Activated CD8-positive, alpha-beta memory T cell treated with anti-CD3 and anti-CD28 coated beads, Interleukin-2, amount 10 ng/mL, durations not matched to agents 7 days and 5 days (primary cell): Measurements from ENCODE around the gene DEPDC4. TPM values are rescaled to one million over a fixed set of nuclear protein-coding genes. Genes with fewer than 3 reads are reported as not detected.
"Not testable (repeated sequence)": the region's sequence is repeated elsewhere in the genome, so short reads cannot be mapped to it uniquely, and the experiment has no call there.

Experiments used
- ATAC-seq: fragments of 150-1000 bp; cut with Tn5 transposase; one replicate; pipeline ENCODE4 v1.10.0; 2021; ENCODE audit warnings: moderate library complexity
- CTCF ChIA-PET: fragments of 350-600 bp; sonication (Branson Sonifier 250); formaldehyde crosslinking; loops from one replicate; lab custom pipeline; 2021; ENCODE audit warnings: antibody characterized with exemption; lab: Charles Lee
- DNase-seq: peaks from one replicate; pipeline ENCODE4 v3.0.0-alpha.2; 2020
- H3K27ac Mint-ChIP-seq: one replicate; pipeline ENCODE4 v1.8.0; 2021; ENCODE audit warnings: mild to moderate bottlenecking, mixed read lengths
- H3K27me3 Mint-ChIP-seq: one replicate; pipeline ENCODE4 v1.8.0; 2021; ENCODE audit warnings: mixed read lengths
- H3K36me3 Mint-ChIP-seq: one replicate; pipeline ENCODE4 v1.8.0; 2021; ENCODE audit warnings: mild to moderate bottlenecking, mixed read lengths
- H3K4me1 Mint-ChIP-seq: one replicate; pipeline ENCODE4 v1.8.0; 2021; ENCODE audit warnings: mixed read lengths
- H3K4me3 Mint-ChIP-seq: one replicate; pipeline ENCODE4 v1.8.0; 2021; ENCODE audit warnings: mild to moderate bottlenecking, moderate library complexity, mixed read lengths
- H3K9me3 Mint-ChIP-seq: one replicate; pipeline ENCODE4 v1.8.0; 2022; ENCODE audit warnings: low read depth, mixed read lengths
- total RNA-seq, 2 experiments: library from RNA; stranded (reverse); gene quantifications; one replicate each; pipeline ENCODE4 v1.2.3, GENCODE V29; 2021

The DEPDC4 gene
- total RNA-seq, 2 experiments from 2014 or later = 1.5 to 2.5 TPM

GRCh38 chr12:100249941-100250340 lies 16.9 kb downstream of the DEPDC4 start:
- Mint-ChIP-seq H3K27me3 (no peaks in the 10 kb centered on the region), H3K9me3 (no peaks in the 10 kb centered on the region), H3K4me3 (no peak overlapping the region), H3K4me1 (no peaks in the 10 kb centered on the region), H3K27ac (no peak overlapping the region), H3K36me3 (no peaks in the 10 kb centered on the region)
- ATAC-seq (no peak), DNase-seq (no peak)
- CTCF ChIA-PET = no interaction called here

- Mint-ChIP-seq H3K4me3 (no peak overlapping the region), H3K27ac (no peak overlapping the region), H3K27me3 (no peaks in the 10 kb centered on the region), H3K4me1 (no peaks in the 10 kb centered on the region), H3K36me3 (no peaks in the 10 kb centered on the region), H3K9me3 (no peaks in the 10 kb centered on the region)
- CTCF ChIA-PET = interaction anchor here (1.1 kb wide), 1 partner anchor 14 kb away, joined by 3 read pairs; no protein-coding TSS in a partner anchor
- DNase-seq (no peak), ATAC-seq (no peak)
Measured at GRCh38 chr12:100248886-100249285, 18.0 kb downstream of the DEPDC4 start.

- ATAC-seq = no peak
- H3K27me3 Mint-ChIP-seq = no peaks in the 10 kb centered on the region
- no peak overlapping the region for H3K4me3 Mint-ChIP-seq
- DNase-seq = no peak
- H3K36me3 Mint-ChIP-seq = no peaks in the 10 kb centered on the region
- CTCF ChIA-PET = interaction anchor here (1.1 to 1.2 kb wide), 2 partner anchors 13 to 15 kb away, joined by 3 to 4 read pairs; no protein-coding TSS in a partner anchor
- no peak overlapping the region for H3K27ac Mint-ChIP-seq
- H3K9me3 Mint-ChIP-seq = no peaks in the 10 kb centered on the region
- no peaks in the 10 kb centered on the region for H3K4me1 Mint-ChIP-seq
Measured at GRCh38 chr12:100247765-100248164, 19.1 kb downstream of the DEPDC4 start.

- ATAC-seq (no peak), DNase-seq (no peak)
- CTCF ChIA-PET = no interaction called here
- Mint-ChIP-seq H3K9me3 (no peaks in the 10 kb centered on the region), H3K27me3 (no peaks in the 10 kb centered on the region), H3K36me3 (no peaks in the 10 kb centered on the region), H3K27ac (no peak overlapping the region), H3K4me3 (no peak overlapping the region), H3K4me1 (no peaks in the 10 kb centered on the region)
Measured at GRCh38 chr12:100243137-100243536, 23.7 kb downstream of the DEPDC4 start.

- no peaks in the 10 kb centered on the region for H3K4me1 Mint-ChIP-seq
- ATAC-seq (no peak), DNase-seq (no peak)
- H3K36me3 Mint-ChIP-seq = no peaks in the 10 kb centered on the region
- CTCF ChIA-PET = no interaction called here
- H3K4me3 Mint-ChIP-seq = no peak overlapping the region
- no peaks in the 10 kb centered on the region for H3K9me3 Mint-ChIP-seq
- no peaks in the 10 kb centered on the region for H3K27me3 Mint-ChIP-seq
- H3K27ac Mint-ChIP-seq = no peak overlapping the region
Measured at GRCh38 chr12:100239589-100239988, 27.3 kb downstream of the DEPDC4 start.

GRCh38 chr12:100238801-100239200 lies 28.1 kb downstream of the DEPDC4 start:
- no peak for DNase-seq
- H3K9me3 Mint-ChIP-seq = no peaks in the 10 kb centered on the region

GRCh38 chr12:100234591-100235304 lies 32.1 kb downstream of the DEPDC4 start:
- H3K4me1 Mint-ChIP-seq = no peaks in the 10 kb centered on the region
- CTCF ChIA-PET = interaction anchor here (0.5 to 1.8 kb wide), 15 partner anchors 9 to 506 kb away, joined by 3 to 12 read pairs (median 4); partner anchors contain the start of genes DEPDC4 and SCYL2
- no peaks in the 10 kb centered on the region for H3K27me3 Mint-ChIP-seq
- H3K9me3 Mint-ChIP-seq = no peaks in the 10 kb centered on the region
- H3K4me3 Mint-ChIP-seq = no peak overlapping the region
- no peak overlapping the region for H3K27ac Mint-ChIP-seq
- ATAC-seq (no peak), DNase-seq (no peak)
- no peaks in the 10 kb centered on the region for H3K36me3 Mint-ChIP-seq

More at GRCh38 chr12:100238801-100239200, 28.1 kb downstream of the DEPDC4 start:
- H3K27ac Mint-ChIP-seq = no peak overlapping the region
- ATAC-seq = no peak
- CTCF ChIA-PET = no interaction called here
- H3K4me3 Mint-ChIP-seq = no peak overlapping the region
- no peaks in the 10 kb centered on the region for H3K27me3 Mint-ChIP-seq
- H3K4me1 Mint-ChIP-seq = no peaks in the 10 kb centered on the region
- no peaks in the 10 kb centered on the region for H3K36me3 Mint-ChIP-seq

- Mint-ChIP-seq H3K27me3 (no peaks in the 10 kb centered on the region), H3K9me3 (no peaks in the 10 kb centered on the region), H3K27ac (no peak overlapping the region), H3K4me1 (no peaks in the 10 kb centered on the region), H3K4me3 (no peak overlapping the region), H3K36me3 (no peaks in the 10 kb centered on the region)
- DNase-seq (no peak), ATAC-seq (no peak)
- CTCF ChIA-PET = interaction anchor here (0.8 to 1.7 kb wide), 9 partner anchors 10 to 507 kb away, joined by 3 to 12 read pairs (median 4); partner anchors contain the start of genes DEPDC4 and SCYL2
Measured at GRCh38 chr12:100234166-100234565, 32.7 kb downstream of the DEPDC4 start.

- H3K9me3 Mint-ChIP-seq, H3K27me3 Mint-ChIP-seq, ATAC-seq, CTCF ChIA-PET, H3K4me1 Mint-ChIP-seq, H3K27ac Mint-ChIP-seq, DNase-seq, H3K36me3 Mint-ChIP-seq, H3K4me3 Mint-ChIP-seq: not testable (repeated sequence)
Measured at GRCh38 chr12:100231873-100232272, 35.0 kb downstream of the DEPDC4 start.

GRCh38 chr12:100229876-100230275 lies 37.0 kb downstream of the DEPDC4 start:
- Mint-ChIP-seq H3K27me3 (no peaks in the 10 kb centered on the region), H3K9me3 (no peaks in the 10 kb centered on the region), H3K27ac (no peak overlapping the region), H3K4me3 (no peak overlapping the region), H3K4me1 (no peaks in the 10 kb centered on the region), H3K36me3 (peaks cover 6% of the 10 kb centered on the region)
- ATAC-seq (no peak), DNase-seq (no peak)
- CTCF ChIA-PET = interaction anchor here (1.0 to 1.2 kb wide), 3 partner anchors 29 to 325 kb away, joined by 3 to 4 read pairs (median 4); partner anchors contain the start of gene ACTR6

- Mint-ChIP-seq H3K27me3 (no peaks in the 10 kb centered on the region), H3K9me3 (no peaks in the 10 kb centered on the region), H3K4me3 (no peak overlapping the region), H3K4me1 (no peaks in the 10 kb centered on the region), H3K27ac (no peak overlapping the region), H3K36me3 (peaks cover 6% of the 10 kb centered on the region)
- DNase-seq = no peak
- CTCF ChIA-PET = interaction anchor here (0.7 to 1.3 kb wide), 6 partner anchors 21 to 326 kb away, joined by 3 to 4 read pairs (median 3); partner anchors contain the start of gene ACTR6
- ATAC-seq = no peak
Measured at GRCh38 chr12:100229036-100229635, 37.7 kb downstream of the DEPDC4 start.

- Mint-ChIP-seq H3K9me3 (no peaks in the 10 kb centered on the region), H3K4me1 (no peaks in the 10 kb centered on the region), H3K27ac (no peak overlapping the region)
Measured at GRCh38 chr12:100225491-100225890, 41.4 kb downstream of the DEPDC4 start.

GRCh38 chr12:100222173-100222572 lies 44.7 kb downstream of the DEPDC4 start:
- H3K27ac Mint-ChIP-seq, CTCF ChIA-PET, H3K4me1 Mint-ChIP-seq, H3K4me3 Mint-ChIP-seq, H3K27me3 Mint-ChIP-seq, H3K9me3 Mint-ChIP-seq, ATAC-seq, DNase-seq: not testable (repeated sequence)
- peaks cover 16% of the 10 kb centered on the region for H3K36me3 Mint-ChIP-seq

More at GRCh38 chr12:100225491-100225890, 41.4 kb downstream of the DEPDC4 start:
- Mint-ChIP-seq H3K4me3 (no peak overlapping the region), H3K27me3 (no peaks in the 10 kb centered on the region), H3K36me3 (peaks cover 12% of the 10 kb centered on the region)
- CTCF ChIA-PET = no interaction called here
- no peak for DNase-seq
- ATAC-seq = no peak

- Mint-ChIP-seq H3K4me1 (no peaks in the 10 kb centered on the region), H3K27me3 (no peaks in the 10 kb centered on the region), H3K27ac (no peak overlapping the region), H3K4me3 (no peak overlapping the region), H3K36me3 (peaks cover 15% of the 10 kb centered on the region), H3K9me3 (no peaks in the 10 kb centered on the region)
- ATAC-seq (no peak), DNase-seq (no peak)
- CTCF ChIA-PET = no interaction called here
Measured at GRCh38 chr12:100221523-100221922, 45.4 kb downstream of the DEPDC4 start.
